AML-193 (cell line): ENCODE data around the gene FUCA1.
"Not testable (repeated sequence)": the region's sequence is repeated elsewhere in the genome, so short reads cannot be mapped to it uniquely, and the experiment has no call there.

Experiments
- DNase-seq, 2 experiments: peaks; one replicate each; lab custom pipeline; 2025; lab: John Stamatoyannopoulos, UW

The FUCA1 gene

GRCh38 chr1:23867895-23868556 lies at the start of gene FUCA1:
Gene FUCA1 (minus strand): TSS chr1:23868290. CDS start chr1:23868286, 4 bp downstream.
- peak; percentile 81 to 82 for DNase-seq

- DNase-seq = peak; percentile 67 to 70
Measured at GRCh38 chr1:23916209-23917131, 48.4 kb upstream of the FUCA1 start.

GRCh38 chr1:23915466-23915865 lies 47.4 kb upstream of the FUCA1 start:
- no peak for DNase-seq

- DNase-seq = no peak
Measured at GRCh38 chr1:23914921-23915320, 46.8 kb upstream of the FUCA1 start.

GRCh38 chr1:23913212-23913880 lies 45.3 kb upstream of the FUCA1 start, which contains the start of gene CNR2:
Gene CNR2 (minus strand): TSS chr1:23913362. CDS start chr1:23875617, 37,745 bp downstream.
- DNase-seq = no peak

- no peak for DNase-seq
Measured at GRCh38 chr1:23911921-23912320, 43.8 kb upstream of the FUCA1 start.

GRCh38 chr1:23910553-23911246 lies 42.6 kb upstream of the FUCA1 start:
- DNase-seq = no peak

GRCh38 chr1:23910144-23910543 lies 42.1 kb upstream of the FUCA1 start:
- DNase-seq = no peak

- DNase-seq = peak in 1 of 2 experiments; percentile 30
Measured at GRCh38 chr1:23909412-23909811, 41.3 kb upstream of the FUCA1 start.

- peak; percentile 70 to 77 for DNase-seq
Measured at GRCh38 chr1:23908453-23909341, 40.6 kb upstream of the FUCA1 start.

GRCh38 chr1:23906731-23907130 lies 38.6 kb upstream of the FUCA1 start:
- no peak for DNase-seq

GRCh38 chr1:23905461-23906025 lies 37.5 kb upstream of the FUCA1 start:
- no peak for DNase-seq

GRCh38 chr1:23904748-23905357 lies 36.8 kb upstream of the FUCA1 start:
- DNase-seq = peak in 1 of 2 experiments; percentile 28

- DNase-seq = no peak
Measured at GRCh38 chr1:23903754-23904153, 35.7 kb upstream of the FUCA1 start.

- DNase-seq = no peak
Measured at GRCh38 chr1:23902321-23903278, 34.5 kb upstream of the FUCA1 start.

- not testable (repeated sequence) for DNase-seq
Measured at GRCh38 chr1:23900017-23900416, 31.9 kb upstream of the FUCA1 start.

GRCh38 chr1:23899070-23899469 lies 31.0 kb upstream of the FUCA1 start:
- DNase-seq = peak; percentile 30 to 33

- DNase-seq = peak; percentile 54 to 72
Measured at GRCh38 chr1:23897083-23897482, 29.0 kb upstream of the FUCA1 start.

GRCh38 chr1:23896491-23896890 lies 28.4 kb upstream of the FUCA1 start:
- no peak for DNase-seq
